Fibroblast of lung (primary cell): ENCODE data around the gene FBRSL1.

Experiments used
- EZH2 ChIP-seq: IDR thresholded peaks from 2 replicates; pipeline ENCODE4 v1.5.1; 2012; ENCODE audit warnings: low read length, control low read depth, mild to moderate bottlenecking; ENCODE audit errors: missing control alignments
- TF ChIP-seq, protein P1 (sequence below), 2 donors: IDR thresholded peaks in 1 of 2; conservative IDR thresholded peaks in 1 of 2; 1 replicate in 1 of 2; 2 replicates in 1 of 2; pipeline ENCODE4 v1.5.1; 2011 to 2012; ENCODE audit warnings: low read length in 2 of 2, control low read depth in 1 of 2, inconsistent platforms in 1 of 2, low read depth in 1 of 2, mild to moderate bottlenecking in 1 of 2

DNA sequence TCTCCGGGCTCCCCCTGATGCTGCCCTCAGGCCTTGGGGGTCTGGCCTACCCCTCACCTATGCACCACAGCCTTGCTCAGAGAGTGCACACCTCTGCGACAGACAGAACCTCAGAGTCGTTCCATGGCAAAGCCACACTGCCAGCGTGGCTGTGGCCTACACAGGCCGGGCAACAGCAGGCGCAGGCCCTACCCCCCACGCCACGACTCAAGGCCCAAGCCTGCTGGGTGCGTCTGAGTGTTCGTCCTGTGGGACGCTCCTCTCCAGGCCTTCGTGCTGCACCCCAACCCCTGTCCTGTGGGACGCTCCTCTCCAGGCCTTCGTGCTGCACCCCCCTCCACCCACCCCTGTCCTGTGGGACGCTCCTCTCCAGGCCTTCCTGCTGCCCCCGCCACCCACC, 66.3 kb downstream of the FBRSL1 start:
- TF ChIP-seq, protein P1, sequence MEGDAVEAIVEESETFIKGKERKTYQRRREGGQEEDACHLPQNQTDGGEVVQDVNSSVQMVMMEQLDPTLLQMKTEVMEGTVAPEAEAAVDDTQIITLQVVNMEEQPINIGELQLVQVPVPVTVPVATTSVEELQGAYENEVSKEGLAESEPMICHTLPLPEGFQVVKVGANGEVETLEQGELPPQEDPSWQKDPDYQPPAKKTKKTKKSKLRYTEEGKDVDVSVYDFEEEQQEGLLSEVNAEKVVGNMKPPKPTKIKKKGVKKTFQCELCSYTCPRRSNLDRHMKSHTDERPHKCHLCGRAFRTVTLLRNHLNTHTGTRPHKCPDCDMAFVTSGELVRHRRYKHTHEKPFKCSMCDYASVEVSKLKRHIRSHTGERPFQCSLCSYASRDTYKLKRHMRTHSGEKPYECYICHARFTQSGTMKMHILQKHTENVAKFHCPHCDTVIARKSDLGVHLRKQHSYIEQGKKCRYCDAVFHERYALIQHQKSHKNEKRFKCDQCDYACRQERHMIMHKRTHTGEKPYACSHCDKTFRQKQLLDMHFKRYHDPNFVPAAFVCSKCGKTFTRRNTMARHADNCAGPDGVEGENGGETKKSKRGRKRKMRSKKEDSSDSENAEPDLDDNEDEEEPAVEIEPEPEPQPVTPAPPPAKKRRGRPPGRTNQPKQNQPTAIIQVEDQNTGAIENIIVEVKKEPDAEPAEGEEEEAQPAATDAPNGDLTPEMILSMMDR (conservative IDR thresholded peaks at IDR 0.05 in 1 of 2, IDR thresholded peaks at IDR 0.05 in 1 of 2; ENCODE audit: low read depth in 1 of 2, low read length in 2 of 2) = no peak
- no peak for TF ChIP-seq EZH2
